ENCODE results near the gene PKD1L1.

PKD1L1 gene

DNA sequence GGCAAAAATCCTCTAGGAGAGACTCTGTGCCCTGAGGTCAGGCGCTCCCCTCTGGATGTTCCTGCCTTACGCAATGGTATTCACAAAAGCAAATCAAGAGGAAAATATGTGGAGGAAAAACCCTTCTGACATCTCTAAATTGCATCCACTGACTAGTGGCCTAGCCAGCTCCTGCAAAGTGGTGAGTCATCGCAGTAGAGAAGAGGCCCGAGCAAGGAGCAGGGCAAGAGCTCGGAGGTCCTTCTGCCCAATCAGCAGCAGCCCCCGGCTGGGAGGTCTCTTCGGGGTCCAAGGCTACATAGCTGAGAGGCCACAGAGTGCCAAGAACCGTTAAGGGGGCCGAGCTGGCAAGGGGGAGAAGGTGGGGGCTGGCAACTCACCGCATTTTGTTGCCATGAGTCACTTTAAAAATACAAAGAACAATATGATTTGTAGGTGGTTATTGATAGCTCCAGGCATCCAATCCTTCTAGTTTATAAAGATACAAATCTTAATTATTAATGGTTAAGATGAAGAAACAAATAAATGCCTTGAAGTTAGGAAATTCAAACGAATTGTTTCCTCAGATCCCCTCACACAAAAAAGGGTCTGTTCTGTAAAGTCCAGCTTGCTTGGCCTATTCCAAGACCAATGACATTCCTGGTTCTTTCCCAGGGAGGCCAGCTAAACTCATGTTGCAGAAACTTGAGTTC is 161.6 kb downstream of the PKD1L1 start:
- Histone ChIP-seq H3K27ac (no peak overlapping the region), H3K36me3 (no peaks in the 10 kb centered on the region), H3K4me1 (ENCODE audit: control insufficient read depth in 1 of 2, insufficient read depth in 1 of 2, low read depth in 1 of 2, low read length in 1 of 2) (no peaks in the 10 kb centered on the region), H3K4me3 (ENCODE audit: low read depth in 1 of 2, low read length in 1 of 2) (no peak overlapping the region), H3K9me3 (no peaks in the 10 kb centered on the region), H3K27me3 (no peaks in the 10 kb centered on the region)
- no peak for TF ChIP-seq CTCF (IDR thresholded peaks at IDR 0.05)

DNA sequence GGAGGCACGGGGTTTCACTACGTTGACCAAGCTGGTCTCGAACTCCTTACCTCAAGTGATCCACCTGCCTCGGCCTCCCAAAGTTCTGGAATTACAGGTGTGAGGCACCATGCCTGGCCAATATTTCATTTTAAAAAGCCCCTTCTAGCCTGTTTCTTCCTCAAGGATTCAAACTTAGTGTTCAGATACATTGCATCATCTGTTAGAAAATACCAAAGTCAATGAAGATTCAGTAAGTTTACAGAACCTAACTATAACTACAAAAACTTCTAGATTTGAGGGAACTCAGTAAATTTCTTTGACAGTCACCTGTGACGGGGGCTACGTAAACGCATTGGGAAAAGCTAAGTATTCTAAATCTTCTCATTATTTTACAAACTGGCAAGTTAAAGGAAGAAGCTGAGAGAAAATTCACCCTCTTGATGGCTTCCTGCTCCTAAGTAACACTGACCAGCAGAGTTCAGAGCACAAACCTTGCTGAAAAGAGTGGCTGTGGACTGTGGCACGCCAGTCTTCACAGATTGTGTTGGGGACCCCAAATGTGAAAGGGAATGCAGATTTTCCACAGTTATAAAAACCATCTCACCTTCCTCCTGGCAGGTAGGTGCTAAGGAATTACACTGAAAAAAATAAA is 162.2 kb downstream of the PKD1L1 start:
- no peak overlapping the region for H3K27ac ChIP-seq
- H3K9me3 ChIP-seq, result no peaks in the 10 kb centered on the region
- TF ChIP-seq CTCF (IDR thresholded peaks at IDR 0.05), result no peak
- no peaks in the 10 kb centered on the region for H3K36me3 ChIP-seq
- no peak overlapping the region for H3K4me3 ChIP-seq (ENCODE audit: low read depth in 1 of 2, low read length in 1 of 2)
- no peaks in the 10 kb centered on the region for H3K27me3 ChIP-seq
- H3K4me1 ChIP-seq (ENCODE audit: control insufficient read depth in 1 of 2, insufficient read depth in 1 of 2, low read depth in 1 of 2, low read length in 1 of 2), result no peaks in the 10 kb centered on the region

DNA sequence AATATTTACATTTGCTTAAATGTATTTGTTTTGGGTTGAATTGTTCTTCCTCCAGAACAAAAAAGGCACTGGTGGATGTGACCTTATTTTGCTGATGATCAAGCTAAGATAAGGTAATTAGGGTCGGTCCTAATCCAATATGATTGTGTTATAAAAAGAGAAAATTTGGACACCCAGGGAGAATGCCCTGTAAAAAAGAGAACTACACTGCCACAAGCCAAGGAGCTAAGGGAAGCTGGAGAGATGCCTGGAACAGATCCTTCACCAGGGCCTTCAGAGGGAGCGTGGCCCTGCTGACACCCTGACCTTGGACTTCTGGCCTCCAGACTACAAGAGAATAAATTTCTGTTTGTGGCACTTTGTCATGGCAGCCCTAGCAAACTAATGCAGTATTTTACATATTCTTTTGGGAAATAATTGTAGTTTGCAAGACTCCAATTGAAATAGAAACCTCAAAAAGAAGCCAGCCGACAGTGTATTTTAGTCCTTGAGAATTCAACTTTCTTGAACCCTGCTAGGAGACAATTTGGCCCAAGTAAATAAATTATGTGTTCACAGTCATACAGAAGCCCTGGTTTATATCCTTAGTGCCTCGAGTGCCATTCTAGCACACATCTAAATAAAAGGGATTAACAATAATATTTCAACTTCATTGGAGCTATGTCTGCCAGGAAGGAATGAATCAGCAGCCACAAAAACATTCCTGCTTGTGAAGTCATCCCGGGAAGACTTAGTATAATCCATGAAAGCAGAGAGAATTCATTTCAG is 164.6 kb downstream of the PKD1L1 start:
- H3K27me3 ChIP-seq, result no peaks in the 10 kb centered on the region
- H3K27ac ChIP-seq, result no peak overlapping the region
- no peaks in the 10 kb centered on the region for H3K4me1 ChIP-seq (ENCODE audit: control insufficient read depth in 1 of 2, insufficient read depth in 1 of 2, low read depth in 1 of 2, low read length in 1 of 2)
- no peaks in the 10 kb centered on the region for H3K9me3 ChIP-seq
- H3K36me3 ChIP-seq, result no peaks in the 10 kb centered on the region
- no peak for TF ChIP-seq CTCF (IDR thresholded peaks at IDR 0.05)
- H3K4me3 ChIP-seq (ENCODE audit: low read depth in 1 of 2, low read length in 1 of 2), result no peak overlapping the region

DNA sequence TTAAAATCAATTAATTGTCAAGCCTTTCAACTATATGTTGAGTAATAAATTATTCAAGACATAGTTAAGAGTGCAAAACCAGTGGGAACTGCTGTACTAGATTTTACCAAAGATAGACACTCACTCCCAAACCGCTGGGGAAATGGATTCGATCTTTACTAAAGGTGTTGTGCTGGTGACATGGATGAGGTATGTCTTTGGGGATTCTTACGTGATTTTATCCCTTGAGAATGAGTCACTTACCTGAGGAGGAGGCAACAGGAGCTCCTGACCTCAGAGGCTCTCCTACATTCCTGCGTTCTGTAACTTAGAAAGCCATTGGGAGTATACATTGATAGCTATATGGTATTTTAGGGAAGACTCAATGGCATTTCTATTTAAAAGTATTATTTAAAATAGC is 165.5 kb downstream of the PKD1L1 start:
- Histone ChIP-seq H3K27me3 (no peaks in the 10 kb centered on the region), H3K9me3 (no peaks in the 10 kb centered on the region), H3K4me3 (ENCODE audit: low read depth in 1 of 2, low read length in 1 of 2) (no peak overlapping the region), H3K36me3 (no peaks in the 10 kb centered on the region), H3K27ac (no peak overlapping the region), H3K4me1 (ENCODE audit: control insufficient read depth in 1 of 2, insufficient read depth in 1 of 2, low read depth in 1 of 2, low read length in 1 of 2) (no peaks in the 10 kb centered on the region)
- TF ChIP-seq CTCF (IDR thresholded peaks at IDR 0.05), result no peak

- Histone ChIP-seq H3K36me3 (no peaks in the 10 kb centered on the region), H3K4me3 (ENCODE audit: low read depth in 1 of 2, low read length in 1 of 2) (no peak overlapping the region), H3K9me3 (no peaks in the 10 kb centered on the region), H3K27me3 (no peaks in the 10 kb centered on the region), H3K4me1 (ENCODE audit: control insufficient read depth in 1 of 2, insufficient read depth in 1 of 2, low read depth in 1 of 2, low read length in 1 of 2) (no peaks in the 10 kb centered on the region), H3K27ac (no peak overlapping the region)
- no peak for TF ChIP-seq CTCF (IDR thresholded peaks at IDR 0.05)
Observed at GRCh38 chr7:47782022-47782421, 166.2 kb downstream of the PKD1L1 start.

All from neutrophil (primary cell).